Sciatic nerve (tissue), 2 donors: ENCODE data around the gene AQP4. TPM values are rescaled to one million over a fixed set of nuclear protein-coding genes. Genes with fewer than 3 reads are reported as not detected.

ENCODE experiments used
- ATAC-seq: fragments of 200-7000 bp; cut with Tn5 transposase; one replicate; pipeline ENCODE4 v1.9.1; 2020; ENCODE audit warnings: mild to moderate bottlenecking, moderate library complexity
- DNase-seq: peaks from one replicate; pipeline ENCODE4 v3.0.0-alpha.2; 2020; ENCODE audit warnings: low spot score
- intact Hi-C: fragments of 100-400 bp; cut with DNase I; formaldehyde crosslinking; loops from one replicate; pipeline ENCODE4 v1.14.2; 2022
- total RNA-seq: library from RNA; stranded (reverse); fragmentation: NEBNext Ultra II Directional; extraction: Animal tissue kit (Norgen Biotek cat#: 25700); gene quantifications from one replicate; pipeline ENCODE4 v1.2.1, GENCODE V29; 2021
- donor health status: DM: no; HTN: no; CAD: no.
- donor health status: DM: no; HTN: no; CAD: no.

AQP4 gene, protein sequence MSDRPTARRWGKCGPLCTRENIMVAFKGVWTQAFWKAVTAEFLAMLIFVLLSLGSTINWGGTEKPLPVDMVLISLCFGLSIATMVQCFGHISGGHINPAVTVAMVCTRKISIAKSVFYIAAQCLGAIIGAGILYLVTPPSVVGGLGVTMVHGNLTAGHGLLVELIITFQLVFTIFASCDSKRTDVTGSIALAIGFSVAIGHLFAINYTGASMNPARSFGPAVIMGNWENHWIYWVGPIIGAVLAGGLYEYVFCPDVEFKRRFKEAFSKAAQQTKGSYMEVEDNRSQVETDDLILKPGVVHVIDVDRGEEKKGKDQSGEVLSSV
- total RNA-seq, result 0.27 TPM

DNA sequence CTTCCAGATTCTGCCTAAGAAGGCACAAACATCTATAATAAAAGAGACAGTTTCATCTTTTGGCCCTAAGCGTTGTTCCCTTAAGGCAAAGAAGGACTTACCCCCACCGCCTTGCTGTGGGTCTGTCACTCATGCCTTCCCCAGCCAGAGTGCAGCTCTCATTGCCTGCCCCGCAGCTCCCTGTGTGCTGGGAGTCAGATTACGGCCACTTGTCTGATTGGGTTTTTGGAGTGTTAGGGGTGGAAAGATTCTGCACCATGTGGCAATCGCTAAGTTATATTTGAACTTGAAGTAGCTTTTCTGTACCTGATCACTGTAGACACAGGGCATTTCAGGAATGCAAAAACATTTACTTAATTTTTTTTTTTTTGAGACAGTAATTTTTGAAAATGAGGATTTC lies at the start of gene AQP4:
AQP4 (minus strand) TSS at position 151 of the 400 bp plus-strand sequence; CDS start at position 133, 18 bp downstream.
- DNase-seq, result no peak
- no peak for ATAC-seq
- intact Hi-C loops, result no loop called here

DNA sequence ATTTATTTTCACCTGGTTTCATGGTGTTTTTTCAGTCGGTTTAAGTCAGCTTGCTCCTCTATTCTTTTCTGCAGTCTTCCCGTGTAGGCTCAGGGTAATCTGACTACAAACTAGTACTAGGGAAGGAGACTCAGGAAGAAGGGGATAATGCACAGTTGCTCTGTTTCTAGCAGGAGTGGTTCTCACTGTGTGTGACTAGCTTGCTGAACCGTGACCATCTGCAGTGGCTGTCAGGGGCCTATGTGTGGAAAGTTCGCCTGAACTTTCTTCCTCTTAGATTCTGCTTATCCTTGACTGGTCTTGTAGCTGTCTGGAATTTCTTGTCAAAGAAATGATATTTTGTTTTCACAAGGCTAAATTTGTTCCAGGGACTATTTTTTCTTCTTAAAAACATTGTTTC lies 46.3 kb upstream of the AQP4 start:
- ATAC-seq (no peak), DNase-seq (no peak)
- intact Hi-C loops, result no loop called here

DNA sequence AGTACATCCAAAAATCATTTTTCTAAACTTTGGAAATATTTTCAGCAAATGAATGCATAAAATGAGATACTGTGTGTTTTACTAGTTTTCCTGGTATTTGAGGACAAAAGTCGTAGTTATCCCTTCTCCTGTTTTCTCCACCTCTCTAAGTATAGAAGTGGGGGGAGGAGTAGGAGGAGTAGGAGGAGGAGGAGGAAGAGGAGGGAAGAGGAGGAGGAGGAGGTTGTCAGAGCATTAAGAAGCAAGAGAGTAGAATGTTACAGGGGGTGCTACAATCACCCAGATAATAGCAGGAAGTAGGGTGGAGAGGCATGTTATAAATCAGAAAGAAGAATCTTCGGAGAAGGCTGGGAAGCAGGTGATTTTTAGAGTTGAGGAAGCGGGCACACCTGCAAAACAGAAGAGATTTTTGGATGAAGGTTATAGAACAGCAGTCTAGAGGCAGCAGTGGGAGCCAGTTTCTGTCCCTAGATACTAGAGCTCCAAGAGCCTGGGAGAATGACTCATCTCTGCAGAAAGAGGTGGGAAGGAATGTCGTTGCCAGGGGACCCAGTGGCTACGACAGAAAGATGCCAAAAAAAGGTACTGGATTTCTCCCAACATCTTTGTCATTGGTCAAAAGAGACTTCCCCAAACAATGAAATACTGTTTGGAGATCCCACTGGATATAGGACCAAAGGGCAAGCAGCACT lies 44.2 kb upstream of the AQP4 start:
- intact Hi-C loops, result no loop called here
- ATAC-seq (no peak), DNase-seq (no peak)

DNA sequence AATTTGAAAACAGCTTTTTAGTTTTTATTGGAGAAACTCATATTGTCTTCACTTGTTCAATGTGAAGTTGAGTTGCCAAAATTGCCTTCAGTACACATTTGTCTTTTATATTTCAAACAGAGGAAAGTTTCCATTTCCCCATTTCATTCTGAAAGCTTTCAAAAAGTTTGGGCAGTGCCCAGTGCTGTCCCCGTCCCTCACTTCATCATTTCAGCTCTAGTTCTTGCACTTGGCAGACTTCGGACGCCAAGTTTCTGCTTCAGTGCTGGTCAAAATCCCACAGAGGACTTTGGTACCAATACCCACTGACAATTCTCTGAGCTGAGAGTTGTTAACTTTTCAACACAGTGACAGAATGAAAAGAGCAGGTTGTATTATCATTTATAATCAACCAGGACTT lies 43.4 kb upstream of the AQP4 start:
- ATAC-seq (no peak), DNase-seq (no peak)
- intact Hi-C loops, result no loop called here

DNA sequence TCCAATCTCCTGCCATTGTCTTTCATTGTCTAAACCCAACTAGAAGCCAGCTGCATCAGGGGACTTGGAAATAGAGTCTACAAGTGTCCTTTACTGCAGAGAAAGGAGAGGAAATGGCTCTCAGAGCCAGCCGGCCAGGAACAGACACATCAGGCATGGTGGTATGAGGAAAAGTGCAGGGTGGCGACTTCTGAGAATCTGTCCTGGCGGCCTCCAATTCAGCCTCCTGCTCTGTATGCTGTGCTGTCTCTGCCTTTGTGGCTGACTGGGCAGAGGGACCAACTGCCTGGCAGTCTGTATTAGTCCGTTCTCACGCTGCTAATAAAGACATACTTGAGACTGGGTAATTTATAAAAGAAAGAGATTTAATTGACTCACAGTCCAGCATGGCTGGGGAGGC lies 36.8 kb upstream of the AQP4 start:
- intact Hi-C loops, result no loop called here
- no peak for DNase-seq
- no peak for ATAC-seq

DNA sequence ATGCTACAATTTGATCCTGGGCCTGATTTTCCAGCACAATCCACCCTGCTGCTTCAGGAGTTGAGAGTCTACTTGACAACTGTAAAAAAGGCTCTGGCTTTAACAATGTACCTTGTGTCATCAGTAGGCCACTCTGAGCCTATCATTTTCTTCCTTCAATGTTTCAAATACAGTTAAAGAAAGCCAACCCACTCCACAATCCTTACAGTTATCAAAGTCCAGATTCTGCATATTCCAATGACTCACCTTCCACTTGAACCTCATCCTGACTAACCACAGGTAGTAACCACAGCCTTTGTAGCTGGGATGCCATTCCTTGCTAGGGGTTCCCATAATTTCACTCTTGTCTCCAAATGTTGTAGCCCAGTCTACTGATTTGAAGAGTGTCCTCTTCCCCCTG lies 35.5 kb upstream of the AQP4 start:
- intact Hi-C loops, result no loop called here
- no peak for ATAC-seq
- DNase-seq, result no peak

DNA sequence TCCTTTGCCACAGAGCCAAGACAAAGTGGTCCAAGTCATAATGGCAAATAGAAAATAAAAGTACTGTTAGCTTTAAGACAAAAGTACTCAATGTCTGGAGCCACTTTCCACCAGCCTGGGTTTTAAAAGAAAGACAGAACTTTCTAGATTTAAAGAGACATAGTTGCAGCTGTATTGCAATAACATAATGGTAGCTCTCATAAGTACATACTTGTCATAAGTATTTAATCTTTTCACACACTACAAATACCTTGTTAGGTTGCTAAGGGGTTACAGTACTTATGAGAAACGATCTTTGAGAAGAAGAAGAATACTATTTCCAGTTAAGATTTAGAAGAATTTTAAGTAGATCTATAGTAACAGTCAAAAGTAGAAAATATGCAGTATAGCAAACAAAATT lies 28.9 kb upstream of the AQP4 start:
- ATAC-seq (no peak), DNase-seq (no peak)
- intact Hi-C loops, result no loop called here

DNA sequence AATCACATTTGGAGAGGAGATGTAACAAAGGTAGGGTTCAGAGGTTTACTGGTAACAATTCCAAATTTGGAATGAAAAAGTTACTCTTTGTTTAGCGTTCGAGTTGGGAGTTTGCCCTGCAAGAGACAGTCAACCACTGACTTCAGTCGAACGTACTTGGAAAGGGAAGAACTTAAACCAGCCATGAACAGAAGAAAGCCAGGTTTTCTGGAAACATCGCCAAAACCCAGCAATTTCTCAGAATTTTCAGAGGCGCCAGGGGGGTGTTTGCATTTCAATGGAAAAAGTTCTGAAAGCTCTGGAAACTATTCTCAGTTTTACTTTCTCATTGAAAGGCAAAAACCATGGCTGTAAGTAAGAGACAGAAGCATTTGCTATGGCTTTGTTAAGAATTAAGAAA lies 28.5 kb upstream of the AQP4 start:
- DNase-seq (no peak), ATAC-seq (no peak)
- intact Hi-C loops, result no loop called here

DNA sequence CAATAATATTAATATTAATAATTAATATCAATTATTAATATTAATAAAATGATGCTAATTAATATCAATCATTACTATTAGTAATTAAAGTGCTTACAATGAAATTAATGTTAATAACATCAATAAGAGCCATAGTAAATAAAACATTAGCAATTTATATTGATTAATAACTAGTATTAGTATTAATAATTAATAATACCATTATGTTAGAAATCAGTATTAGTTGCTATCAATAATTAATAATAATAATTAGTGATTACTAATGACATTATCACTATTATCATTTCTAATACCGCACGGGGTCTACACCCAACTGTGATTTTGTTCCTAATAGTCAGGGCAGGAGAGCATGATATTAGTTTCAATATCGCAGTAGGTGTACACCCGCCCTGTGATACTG lies 22.8 kb upstream of the AQP4 start:
- intact Hi-C loops, result no loop called here
- DNase-seq (no peak), ATAC-seq (no peak)

DNA sequence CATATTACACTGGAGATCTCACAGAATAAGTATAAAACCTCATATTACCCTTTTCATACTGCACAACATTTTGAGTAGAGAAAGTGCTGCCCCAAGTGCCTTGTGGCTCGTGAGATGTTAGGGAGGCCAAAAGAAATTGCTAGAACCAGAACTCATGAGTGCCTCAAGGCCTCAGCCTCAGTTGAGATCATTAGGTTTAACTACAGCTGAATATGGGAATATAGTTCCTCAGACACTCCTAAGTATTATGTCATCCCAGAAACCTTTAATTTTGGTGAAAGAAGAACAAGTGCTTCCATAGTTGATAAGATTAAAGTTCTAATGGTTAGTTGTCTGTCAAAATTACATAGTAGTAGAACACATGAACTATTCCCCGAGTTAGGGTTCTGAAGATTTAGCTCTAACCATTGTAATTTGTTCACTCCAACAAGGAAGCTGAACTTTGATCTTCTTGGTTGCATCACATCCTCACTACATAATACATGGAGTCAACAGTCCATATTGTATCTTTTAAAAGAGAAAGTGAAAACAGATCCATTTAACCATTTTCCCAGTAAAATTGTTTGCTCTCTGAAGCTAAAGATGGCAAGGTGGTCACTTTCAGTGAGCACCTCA lies 9.6 kb upstream of the AQP4 start:
- no peak for ATAC-seq

DNA sequence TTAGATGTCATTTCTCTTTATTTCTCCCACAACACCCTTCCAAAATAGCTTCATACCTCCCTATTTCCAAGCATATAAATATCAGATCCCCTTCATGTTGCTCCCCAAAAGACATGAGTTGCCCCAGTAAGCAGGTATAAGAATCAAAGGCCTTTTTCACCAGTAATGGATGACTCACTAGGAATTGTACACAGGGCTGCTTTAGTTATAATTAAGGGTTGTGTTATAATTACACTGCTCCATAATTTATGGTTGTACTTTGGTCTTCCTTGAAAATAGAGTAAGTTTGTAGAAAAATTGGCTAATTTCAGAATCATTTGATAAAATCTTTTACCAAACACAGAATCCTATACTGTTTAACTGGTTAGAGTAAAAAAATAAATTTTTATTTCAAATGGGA lies 8.8 kb upstream of the AQP4 start:
- intact Hi-C loops, result no loop called here

More for the DNA sequence above, 9.6 kb upstream of the AQP4 start:
- no peak for DNase-seq
- intact Hi-C loops, result no loop called here

DNA sequence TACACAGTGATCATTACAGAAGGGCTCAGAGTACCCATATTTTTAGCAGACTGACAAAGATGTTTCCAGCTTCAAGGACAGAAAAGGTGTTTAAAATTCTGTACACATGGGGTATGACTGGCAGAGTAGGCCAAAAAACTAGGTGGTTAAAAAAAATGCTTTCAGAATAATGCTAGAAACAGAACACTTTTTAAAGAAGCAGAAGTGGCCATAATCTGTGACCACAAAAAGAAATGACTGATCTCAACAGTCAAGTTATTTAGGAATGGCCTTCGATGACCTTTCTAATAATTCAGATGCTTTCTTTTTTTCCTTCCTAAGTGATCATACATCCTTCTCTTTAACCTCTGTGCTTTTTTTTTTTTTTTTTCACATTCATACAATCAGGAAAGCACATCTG lies 4.1 kb upstream of the AQP4 start:
- intact Hi-C loops, result no loop called here
- no peak for DNase-seq
- no peak for ATAC-seq

More for the DNA sequence above, 8.8 kb upstream of the AQP4 start:
- no peak for DNase-seq
- no peak for ATAC-seq

DNA sequence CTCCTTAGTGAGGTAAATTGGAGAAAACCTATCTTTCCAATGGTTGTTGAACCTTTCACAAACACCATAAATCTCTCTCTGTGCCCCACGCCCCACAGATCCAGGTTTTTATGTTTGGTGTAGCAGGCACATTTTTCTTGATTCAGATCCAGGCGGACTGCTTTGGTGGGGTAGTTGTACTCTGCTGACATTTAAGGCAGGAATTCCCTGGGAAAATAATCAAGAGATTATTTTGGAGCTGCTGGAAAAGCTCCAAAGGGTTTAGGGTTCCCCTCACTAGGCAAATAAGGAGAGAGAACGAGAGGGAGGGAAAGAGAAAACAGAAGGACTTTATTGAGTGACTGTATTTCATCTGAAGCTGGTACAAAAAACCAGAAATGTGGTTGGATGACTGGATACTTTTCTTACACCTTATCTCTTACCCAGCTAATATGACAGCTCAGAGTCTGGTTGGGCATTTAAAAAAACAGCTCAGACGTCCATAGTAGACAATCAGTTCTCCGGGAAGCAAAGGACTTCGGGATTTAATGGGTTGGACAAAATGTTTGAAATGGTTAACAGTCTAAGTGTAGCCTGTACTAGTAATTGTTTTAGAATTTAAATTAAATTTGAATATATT lies 3.6 kb upstream of the AQP4 start:
- intact Hi-C loops, result no loop called here
- DNase-seq, result no peak
- ATAC-seq, result no peak

DNA sequence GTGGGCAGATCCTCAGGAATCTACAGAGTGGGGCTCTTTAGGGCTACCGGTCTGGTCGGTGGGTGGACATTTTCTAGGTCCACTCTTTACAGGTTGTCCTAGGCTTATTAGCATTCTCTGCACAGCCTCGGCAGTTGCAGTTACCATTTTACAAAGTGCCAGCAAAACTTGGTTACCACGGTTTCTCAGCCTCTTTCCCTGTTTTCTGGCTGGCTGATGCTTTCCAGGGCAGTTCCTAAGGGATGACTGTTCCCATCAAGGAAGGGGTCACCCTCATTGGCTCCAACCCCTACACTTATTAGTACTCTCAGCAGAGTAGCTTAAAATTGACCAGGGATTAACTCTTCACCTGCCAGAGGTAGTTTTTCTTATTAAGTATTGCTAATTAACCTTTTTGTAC lies 2.0 kb upstream of the AQP4 start:
- DNase-seq (no peak), ATAC-seq (no peak)
- intact Hi-C loops, result no loop called here

DNA sequence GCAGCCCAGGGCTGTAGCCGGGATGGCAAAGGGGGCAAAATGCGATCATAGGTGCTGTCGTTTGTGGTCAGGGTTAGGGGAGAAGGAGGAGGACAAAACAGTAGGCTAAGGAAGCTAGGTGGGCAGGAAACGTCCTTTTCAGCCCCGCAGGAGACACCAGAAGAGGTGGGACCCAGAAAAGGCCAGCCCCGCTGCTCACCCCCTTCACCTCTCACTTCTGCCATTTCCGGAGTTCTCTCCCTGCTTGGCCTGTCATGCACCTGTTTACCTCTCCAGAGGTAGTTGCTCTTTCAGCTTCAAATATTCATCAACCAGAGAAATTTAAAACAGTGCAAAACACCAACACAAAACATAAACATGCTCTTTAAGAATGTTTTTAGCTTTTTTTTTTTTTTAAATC lies 849 bp downstream of the AQP4 start:
- ATAC-seq, result no peak
- no peak for DNase-seq
- intact Hi-C loops, result no loop called here

DNA sequence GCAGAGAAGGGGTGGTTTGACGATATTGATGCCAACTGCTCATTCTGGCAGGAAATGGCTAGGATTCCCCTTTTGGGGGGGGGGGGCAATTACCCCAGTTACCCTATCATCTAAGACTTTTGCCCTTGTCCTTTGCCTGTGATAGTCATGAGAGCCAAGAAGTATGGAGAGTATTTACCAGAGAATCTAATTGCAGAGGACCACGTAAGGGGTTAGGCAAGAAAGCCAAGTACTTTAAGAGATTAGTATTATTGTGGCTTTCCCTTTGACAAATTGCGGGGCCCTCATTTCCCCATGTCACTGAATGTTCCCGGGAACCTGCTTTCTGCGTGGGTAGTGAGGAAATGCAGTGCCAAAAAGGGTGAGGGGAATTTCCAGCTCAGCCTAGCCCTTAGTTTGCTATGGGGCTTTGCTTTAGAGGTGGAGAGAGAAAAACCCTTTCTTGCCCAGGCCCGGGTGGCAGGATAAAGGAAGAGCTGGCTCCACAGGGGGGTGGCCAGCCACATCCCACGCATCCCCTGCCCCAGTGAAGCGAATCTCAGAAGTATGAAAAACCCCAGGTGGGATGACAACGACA lies 1.5 kb downstream of the AQP4 start:
- intact Hi-C loops, result no loop called here
- no peak for ATAC-seq

DNA sequence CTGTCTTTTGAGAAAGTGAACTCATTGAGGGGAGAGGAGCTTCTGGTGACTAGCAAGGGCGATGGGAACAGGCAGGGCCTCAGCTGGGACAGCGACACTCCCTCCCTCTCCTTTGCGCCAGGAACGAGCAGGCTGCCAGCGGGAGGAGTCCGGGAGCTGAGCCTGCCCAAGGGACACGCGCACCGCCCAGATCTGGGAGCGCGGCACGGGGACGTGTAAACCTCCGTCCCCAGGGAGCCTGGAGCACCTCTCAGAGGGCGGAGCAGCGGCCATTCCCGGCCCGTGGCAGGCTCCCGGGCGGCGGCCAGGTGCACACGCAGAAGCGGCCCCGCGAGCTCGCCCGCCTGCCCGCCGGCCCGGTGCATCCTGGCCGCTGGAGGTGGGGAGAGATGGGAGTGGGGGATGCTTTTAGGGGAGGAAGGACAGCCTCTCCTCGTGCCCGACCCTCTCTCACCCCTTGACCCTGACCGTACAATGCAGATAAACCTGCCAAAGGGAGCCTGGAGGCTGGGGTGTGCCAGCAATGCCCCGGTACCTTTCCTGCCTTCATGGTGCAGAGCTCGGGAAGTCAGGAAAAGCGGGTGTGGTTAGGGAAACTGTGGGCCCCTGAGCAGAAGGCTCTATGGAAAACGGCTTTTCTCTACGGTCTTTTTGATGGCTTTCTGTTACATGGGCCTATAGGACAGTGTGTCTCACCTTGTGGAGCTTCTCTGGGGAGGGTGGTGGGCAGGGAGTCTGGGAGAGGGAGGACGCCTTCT lies 2.2 kb downstream of the AQP4 start:
- intact Hi-C loops, result no loop called here
- ATAC-seq (peak; percentile 38), DNase-seq (no peak)

More for the DNA sequence above, 1.5 kb downstream of the AQP4 start:
- DNase-seq, result no peak

DNA sequence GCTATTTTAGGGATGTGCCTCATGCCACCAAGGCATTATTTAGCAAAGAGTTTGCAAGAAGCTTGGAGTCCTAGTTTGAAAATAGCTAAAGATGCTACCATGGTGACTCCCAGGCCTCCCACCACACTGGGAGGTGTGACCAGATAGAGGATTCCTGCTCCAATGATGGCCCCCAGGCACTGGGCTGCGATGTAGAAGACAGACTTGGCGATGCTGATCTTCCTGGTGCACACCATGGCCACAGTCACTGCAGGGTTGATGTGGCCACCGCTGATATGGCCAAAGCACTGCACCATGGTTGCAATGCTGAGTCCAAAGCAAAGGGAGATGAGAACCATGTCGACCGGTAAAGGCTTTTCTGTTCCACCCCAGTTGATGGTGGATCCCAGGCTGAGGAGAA lies 3.4 kb downstream of the AQP4 start:
- no peak for DNase-seq
- intact Hi-C loops, result no loop called here
- no peak for ATAC-seq

DNA sequence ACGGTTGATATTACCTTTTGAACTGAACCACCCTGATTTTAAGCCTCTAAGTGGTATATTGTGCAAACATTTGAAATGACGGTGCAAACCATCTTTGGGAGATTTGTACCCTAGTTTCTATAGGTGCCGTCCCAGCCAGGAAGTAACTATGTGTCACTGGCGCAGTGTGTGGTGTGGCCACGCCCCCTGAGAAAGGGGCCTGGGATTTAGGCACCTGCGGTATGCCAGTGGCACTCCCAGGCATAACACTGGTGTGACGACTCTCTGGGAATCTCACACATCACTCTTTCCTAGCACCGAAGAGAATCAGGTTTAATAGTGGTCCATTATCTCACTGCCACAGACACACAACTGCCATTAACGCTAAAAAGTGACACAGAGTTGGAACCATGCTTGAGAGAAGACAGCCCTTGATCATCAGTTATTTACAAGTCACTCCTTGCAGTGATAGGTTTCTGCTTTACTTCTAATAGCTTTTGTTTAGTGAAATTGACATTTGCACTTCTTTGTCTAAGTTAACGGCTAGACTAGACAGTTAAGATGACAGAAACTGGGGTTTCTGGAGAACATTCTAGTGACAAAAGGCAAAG lies 11.1 kb downstream of the AQP4 start:
- intact Hi-C loops, result no loop called here
- no peak for DNase-seq
- ATAC-seq, result no peak
